ENCODE measurements around the gene RIC1.

DNA sequence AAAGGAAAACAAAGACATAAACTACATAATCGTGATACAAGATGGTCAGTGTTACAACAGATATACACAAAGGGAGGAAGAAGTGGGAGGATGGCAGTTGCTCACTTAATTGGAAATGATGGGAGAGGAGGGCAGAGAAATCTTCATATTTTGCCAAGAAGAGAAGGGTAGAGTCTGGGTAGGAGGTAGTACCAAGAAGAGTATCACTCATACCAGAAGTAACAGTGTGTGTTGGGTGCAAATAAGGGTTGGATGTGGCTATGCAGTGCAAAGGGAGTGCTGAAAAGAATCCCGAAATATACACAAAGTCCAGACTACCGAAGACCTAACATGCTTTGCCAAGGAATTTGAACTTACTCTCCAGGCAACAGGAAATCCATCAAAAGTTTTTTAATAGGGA lies 163.0 kb downstream of the RIC1 start:
- TF ChIP-seq, protein P1, sequence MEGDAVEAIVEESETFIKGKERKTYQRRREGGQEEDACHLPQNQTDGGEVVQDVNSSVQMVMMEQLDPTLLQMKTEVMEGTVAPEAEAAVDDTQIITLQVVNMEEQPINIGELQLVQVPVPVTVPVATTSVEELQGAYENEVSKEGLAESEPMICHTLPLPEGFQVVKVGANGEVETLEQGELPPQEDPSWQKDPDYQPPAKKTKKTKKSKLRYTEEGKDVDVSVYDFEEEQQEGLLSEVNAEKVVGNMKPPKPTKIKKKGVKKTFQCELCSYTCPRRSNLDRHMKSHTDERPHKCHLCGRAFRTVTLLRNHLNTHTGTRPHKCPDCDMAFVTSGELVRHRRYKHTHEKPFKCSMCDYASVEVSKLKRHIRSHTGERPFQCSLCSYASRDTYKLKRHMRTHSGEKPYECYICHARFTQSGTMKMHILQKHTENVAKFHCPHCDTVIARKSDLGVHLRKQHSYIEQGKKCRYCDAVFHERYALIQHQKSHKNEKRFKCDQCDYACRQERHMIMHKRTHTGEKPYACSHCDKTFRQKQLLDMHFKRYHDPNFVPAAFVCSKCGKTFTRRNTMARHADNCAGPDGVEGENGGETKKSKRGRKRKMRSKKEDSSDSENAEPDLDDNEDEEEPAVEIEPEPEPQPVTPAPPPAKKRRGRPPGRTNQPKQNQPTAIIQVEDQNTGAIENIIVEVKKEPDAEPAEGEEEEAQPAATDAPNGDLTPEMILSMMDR (IDR thresholded peaks at IDR 0.05) = no peak
- TF ChIP-seq POLR2A (IDR thresholded peaks at IDR 0.05) (no peak), POLR2AphosphoS5 (IDR thresholded peaks at IDR 0.05) (no peak)

Measured in prostate gland (tissue), 2 donors.